ENCODE data around the gene ATG7.

DNA sequence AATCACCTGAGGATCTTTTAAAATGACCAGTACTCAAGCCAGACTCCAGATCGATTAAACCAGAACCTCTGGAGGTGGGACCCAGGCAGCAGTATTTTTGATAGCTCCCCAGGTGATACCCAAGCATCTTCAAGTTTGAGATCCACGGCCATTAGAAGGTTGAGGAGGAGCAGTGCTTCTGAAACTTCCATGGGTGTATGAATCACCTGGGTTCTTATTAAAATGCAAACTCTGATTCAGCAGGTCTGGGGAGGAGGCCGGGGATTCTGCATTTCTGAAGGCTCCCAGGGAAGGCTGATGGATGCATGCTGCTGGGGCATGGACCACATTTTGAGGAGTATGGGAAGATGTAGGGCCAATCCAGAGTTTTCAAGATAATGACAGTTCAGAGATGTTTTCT is 55.4 kb downstream of the ATG7 start:
- TF ChIP-seq, protein P1, sequence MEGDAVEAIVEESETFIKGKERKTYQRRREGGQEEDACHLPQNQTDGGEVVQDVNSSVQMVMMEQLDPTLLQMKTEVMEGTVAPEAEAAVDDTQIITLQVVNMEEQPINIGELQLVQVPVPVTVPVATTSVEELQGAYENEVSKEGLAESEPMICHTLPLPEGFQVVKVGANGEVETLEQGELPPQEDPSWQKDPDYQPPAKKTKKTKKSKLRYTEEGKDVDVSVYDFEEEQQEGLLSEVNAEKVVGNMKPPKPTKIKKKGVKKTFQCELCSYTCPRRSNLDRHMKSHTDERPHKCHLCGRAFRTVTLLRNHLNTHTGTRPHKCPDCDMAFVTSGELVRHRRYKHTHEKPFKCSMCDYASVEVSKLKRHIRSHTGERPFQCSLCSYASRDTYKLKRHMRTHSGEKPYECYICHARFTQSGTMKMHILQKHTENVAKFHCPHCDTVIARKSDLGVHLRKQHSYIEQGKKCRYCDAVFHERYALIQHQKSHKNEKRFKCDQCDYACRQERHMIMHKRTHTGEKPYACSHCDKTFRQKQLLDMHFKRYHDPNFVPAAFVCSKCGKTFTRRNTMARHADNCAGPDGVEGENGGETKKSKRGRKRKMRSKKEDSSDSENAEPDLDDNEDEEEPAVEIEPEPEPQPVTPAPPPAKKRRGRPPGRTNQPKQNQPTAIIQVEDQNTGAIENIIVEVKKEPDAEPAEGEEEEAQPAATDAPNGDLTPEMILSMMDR (IDR thresholded peaks at IDR 0.05) = no peak
- TF ChIP-seq, protein P2, sequence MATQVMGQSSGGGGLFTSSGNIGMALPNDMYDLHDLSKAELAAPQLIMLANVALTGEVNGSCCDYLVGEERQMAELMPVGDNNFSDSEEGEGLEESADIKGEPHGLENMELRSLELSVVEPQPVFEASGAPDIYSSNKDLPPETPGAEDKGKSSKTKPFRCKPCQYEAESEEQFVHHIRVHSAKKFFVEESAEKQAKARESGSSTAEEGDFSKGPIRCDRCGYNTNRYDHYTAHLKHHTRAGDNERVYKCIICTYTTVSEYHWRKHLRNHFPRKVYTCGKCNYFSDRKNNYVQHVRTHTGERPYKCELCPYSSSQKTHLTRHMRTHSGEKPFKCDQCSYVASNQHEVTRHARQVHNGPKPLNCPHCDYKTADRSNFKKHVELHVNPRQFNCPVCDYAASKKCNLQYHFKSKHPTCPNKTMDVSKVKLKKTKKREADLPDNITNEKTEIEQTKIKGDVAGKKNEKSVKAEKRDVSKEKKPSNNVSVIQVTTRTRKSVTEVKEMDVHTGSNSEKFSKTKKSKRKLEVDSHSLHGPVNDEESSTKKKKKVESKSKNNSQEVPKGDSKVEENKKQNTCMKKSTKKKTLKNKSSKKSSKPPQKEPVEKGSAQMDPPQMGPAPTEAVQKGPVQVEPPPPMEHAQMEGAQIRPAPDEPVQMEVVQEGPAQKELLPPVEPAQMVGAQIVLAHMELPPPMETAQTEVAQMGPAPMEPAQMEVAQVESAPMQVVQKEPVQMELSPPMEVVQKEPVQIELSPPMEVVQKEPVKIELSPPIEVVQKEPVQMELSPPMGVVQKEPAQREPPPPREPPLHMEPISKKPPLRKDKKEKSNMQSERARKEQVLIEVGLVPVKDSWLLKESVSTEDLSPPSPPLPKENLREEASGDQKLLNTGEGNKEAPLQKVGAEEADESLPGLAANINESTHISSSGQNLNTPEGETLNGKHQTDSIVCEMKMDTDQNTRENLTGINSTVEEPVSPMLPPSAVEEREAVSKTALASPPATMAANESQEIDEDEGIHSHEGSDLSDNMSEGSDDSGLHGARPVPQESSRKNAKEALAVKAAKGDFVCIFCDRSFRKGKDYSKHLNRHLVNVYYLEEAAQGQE (IDR thresholded peaks at IDR 0.05; ENCODE audit: insufficient read depth in 1 of 2, low read depth in 2 of 2, low read length in 1 of 2) = no peak
